Measurements from ENCODE around the gene ZNF146.

DNA sequence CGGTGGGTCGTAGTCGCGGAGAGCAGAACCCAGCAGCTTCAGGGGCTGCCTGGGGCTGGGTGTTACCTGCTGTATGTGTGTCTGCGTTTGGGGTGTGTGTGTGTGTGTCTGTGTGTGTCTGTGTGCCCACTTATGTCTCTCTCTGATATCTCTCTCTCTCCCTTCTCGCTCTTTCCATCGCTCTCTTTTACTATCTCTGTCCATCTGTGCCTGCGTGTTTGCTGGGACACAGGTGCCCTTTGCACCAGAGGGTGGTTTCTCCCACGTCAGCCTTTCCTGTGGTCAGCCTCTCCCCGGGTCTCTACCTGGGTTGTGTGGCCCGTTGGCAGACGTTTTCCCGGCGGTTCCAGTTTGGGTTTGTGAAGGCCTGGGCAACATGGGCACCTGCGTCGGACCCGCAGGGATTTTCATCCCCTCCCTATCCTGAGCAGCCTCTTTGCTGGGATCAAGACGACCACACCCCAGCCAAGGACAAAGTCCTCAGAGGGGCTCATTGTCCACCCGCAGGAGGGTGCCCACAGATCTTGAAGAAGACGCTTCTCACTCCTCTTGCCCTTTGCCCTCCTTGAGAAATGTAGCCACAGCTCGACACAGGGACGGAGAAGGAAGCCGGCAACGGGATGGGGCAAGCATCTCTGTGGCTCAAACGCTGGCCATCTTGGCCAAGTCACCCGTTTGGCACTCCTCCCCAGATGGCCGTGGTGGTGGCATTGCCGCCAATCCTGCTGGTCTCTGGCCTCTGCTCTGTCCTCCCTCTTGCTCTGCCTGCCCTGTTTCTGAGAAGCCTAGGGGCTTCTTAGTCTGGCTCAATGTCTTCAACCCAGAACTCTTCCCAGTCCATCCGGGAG lies 43.3 kb downstream of the ZNF146 start:
- TF ChIP-seq, protein P1, sequence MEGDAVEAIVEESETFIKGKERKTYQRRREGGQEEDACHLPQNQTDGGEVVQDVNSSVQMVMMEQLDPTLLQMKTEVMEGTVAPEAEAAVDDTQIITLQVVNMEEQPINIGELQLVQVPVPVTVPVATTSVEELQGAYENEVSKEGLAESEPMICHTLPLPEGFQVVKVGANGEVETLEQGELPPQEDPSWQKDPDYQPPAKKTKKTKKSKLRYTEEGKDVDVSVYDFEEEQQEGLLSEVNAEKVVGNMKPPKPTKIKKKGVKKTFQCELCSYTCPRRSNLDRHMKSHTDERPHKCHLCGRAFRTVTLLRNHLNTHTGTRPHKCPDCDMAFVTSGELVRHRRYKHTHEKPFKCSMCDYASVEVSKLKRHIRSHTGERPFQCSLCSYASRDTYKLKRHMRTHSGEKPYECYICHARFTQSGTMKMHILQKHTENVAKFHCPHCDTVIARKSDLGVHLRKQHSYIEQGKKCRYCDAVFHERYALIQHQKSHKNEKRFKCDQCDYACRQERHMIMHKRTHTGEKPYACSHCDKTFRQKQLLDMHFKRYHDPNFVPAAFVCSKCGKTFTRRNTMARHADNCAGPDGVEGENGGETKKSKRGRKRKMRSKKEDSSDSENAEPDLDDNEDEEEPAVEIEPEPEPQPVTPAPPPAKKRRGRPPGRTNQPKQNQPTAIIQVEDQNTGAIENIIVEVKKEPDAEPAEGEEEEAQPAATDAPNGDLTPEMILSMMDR (conservative IDR thresholded peaks at IDR 0.05 in 1 of 2, IDR thresholded peaks at IDR 0.05 in 1 of 2; ENCODE audit: extremely low read depth in 1 of 2, insufficient read depth in 1 of 2, low read depth in 1 of 2, low read length in 2 of 2) = no peak
- no peak for TF ChIP-seq EZH2 (IDR thresholded peaks at IDR 0.05; ENCODE audit: borderline replicate concordance, low read length)

Data from mammary epithelial cell (primary cell).